ENCODE data around the gene AGFG2.

DNA sequence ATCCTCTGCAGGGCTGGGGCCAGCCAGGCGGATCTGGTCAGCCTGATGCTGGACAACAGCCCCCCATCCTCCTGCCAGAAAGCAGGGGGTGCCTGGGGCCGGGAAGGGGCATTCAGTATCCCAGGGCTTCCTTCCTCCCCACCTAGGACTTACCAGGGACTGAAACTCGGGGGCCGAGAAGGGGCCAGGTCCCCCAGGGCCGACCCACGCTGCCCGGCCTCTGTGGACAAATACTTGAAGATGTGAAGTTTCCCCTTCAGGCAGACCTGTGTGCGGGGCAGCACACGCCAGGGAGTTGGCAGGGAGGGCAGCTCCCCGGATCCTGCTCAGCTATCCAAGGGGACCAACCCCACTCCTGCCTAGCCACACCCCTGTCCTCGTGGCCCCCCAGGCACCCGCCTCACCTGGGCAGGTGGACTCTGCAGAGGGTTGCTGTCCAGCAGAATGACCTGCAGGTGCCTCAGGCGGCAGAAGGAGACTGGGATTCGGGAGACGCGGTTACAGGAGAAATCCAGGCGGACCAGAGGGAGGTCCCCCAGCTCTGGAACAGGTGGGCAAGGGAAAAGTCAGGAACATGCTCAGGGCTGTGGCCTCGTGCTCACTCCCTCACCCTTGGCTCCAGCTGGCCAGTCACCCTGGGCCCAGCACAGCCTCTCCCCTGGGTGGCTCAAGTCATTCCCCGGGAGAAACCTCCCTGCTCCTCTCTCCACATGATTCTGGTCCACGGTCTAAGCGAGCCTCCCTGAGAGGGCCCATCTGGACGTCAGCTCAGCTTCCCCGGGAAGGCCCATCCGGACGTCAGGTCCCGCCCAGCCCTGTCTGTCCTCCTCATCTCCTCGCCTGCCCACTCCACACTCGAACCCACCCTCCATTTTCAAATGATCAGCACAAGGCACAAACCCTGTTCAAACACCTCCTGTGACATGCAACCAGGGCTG lies 39.5 kb downstream of the AGFG2 start:
- TF ChIP-seq, protein P1, sequence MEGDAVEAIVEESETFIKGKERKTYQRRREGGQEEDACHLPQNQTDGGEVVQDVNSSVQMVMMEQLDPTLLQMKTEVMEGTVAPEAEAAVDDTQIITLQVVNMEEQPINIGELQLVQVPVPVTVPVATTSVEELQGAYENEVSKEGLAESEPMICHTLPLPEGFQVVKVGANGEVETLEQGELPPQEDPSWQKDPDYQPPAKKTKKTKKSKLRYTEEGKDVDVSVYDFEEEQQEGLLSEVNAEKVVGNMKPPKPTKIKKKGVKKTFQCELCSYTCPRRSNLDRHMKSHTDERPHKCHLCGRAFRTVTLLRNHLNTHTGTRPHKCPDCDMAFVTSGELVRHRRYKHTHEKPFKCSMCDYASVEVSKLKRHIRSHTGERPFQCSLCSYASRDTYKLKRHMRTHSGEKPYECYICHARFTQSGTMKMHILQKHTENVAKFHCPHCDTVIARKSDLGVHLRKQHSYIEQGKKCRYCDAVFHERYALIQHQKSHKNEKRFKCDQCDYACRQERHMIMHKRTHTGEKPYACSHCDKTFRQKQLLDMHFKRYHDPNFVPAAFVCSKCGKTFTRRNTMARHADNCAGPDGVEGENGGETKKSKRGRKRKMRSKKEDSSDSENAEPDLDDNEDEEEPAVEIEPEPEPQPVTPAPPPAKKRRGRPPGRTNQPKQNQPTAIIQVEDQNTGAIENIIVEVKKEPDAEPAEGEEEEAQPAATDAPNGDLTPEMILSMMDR (IDR thresholded peaks at IDR 0.05; ENCODE audit: insufficient read depth, low read depth, low read length): no peak
- TF ChIP-seq EZH2 (IDR thresholded peaks at IDR 0.05; ENCODE audit: insufficient read depth, low read length): no peak
